A549 (cell line): Measurements from ENCODE around the gene DDX10. TPM values are rescaled to one million over a fixed set of nuclear protein-coding genes. Genes with fewer than 3 reads are reported as not detected.

Experiments used
- ATAC-seq, 2 experiments: fragments of 200-7000 bp in 1 of 2; fragments of >200 bp in 1 of 2; cut with Nextera tagmentation in 1 of 2; cut with Tn5 transposase in 1 of 2; 3 replicates each; pipeline versions ENCODE4 v1.8.0 to v1.9.1; 2018 to 2020; ENCODE audit warnings: mild to moderate bottlenecking in 1 of 2, moderate library complexity in 1 of 2
- CTCF ChIA-PET: fragments of 300-600 bp; sonication (Branson Sonifier 250); formaldehyde crosslinking; extraction: SDS; loops from one replicate; lab custom pipeline; 2021; ENCODE audit warnings: antibody characterized with exemption, inconsistent platforms; lab: Yijun Ruan, JAX
- POLR2A ChIA-PET: fragments of 350-600 bp; formaldehyde crosslinking; extraction: SDS; loops from one replicate; lab custom pipeline; 2021; ENCODE audit warnings: antibody characterized with exemption, inconsistent platforms; lab: Yijun Ruan, JAX
- DNase-seq, 2 experiments: peaks; one replicate each; pipeline versions ENCODE4 v3.0.0 to v3.0.0-alpha.2; 2011 to 2016; ENCODE audit warnings: low read depth in 1 of 2, low spot score in 1 of 2
- FAIRE-seq: peaks from 2 replicates; lab custom pipeline; 2011; peaks lifted over from hg19 to GRCh38; lab: Jason Lieb, UNC
- H3K27ac ChIP-seq, 2 experiments: fragments of >200 bp; sonication (Bioruptor Twin); formaldehyde crosslinking; 3 replicates each; pipeline ENCODE4 v1.5.1; 2016 to 2017
- H3K4me1 ChIP-seq: fragments of >200 bp; sonication (Bioruptor Twin); formaldehyde crosslinking; 3 replicates; pipeline ENCODE4 v1.6.1; 2016
- H3K4me2 ChIP-seq: fragments of >200 bp; sonication (Bioruptor Twin); formaldehyde crosslinking; 3 replicates; pipeline ENCODE4 v1.6.1; 2016
- H3K4me3 ChIP-seq: fragments of >200 bp; sonication (Bioruptor Twin); formaldehyde crosslinking; 3 replicates; pipeline ENCODE4 v1.5.1; 2016
- H3K9me3 ChIP-seq: fragments of >200 bp; sonication (Bioruptor Twin); formaldehyde crosslinking; 3 replicates; pipeline ENCODE4 v1.6.1; 2016
- ATOH8 ChIP-seq: fragments of 250-450 bp; sonication (Bioruptor Pico); IDR thresholded peaks from 2 replicates; pipeline ENCODE4 v1.5.0; 2020; ENCODE audit warnings: low read depth, mild to moderate bottlenecking, moderate library complexity
- CEBPB ChIP-seq, 2 experiments: fragments of >200 bp in 1 of 2; sonication (Bioruptor Twin) in 1 of 2; formaldehyde crosslinking in 1 of 2; IDR thresholded peaks; 2 replicates each; pipeline ENCODE4 v1.6.1; 2012 to 2016
- CHD2 ChIP-seq: fragments of 150-350 bp; IDR thresholded peaks from 2 replicates; pipeline ENCODE4 v1.6.1; 2014; ENCODE audit warnings: low read length; ENCODE audit not compliant: partially characterized antibody
- CTCF ChIP-seq: fragments of >200 bp; sonication (Bioruptor Twin); formaldehyde crosslinking; IDR thresholded peaks from 3 replicates; pipeline ENCODE4 v1.5.1; 2016
- ESRRA ChIP-seq: fragments of 150-350 bp; IDR thresholded peaks from 2 replicates; pipeline ENCODE4 v1.6.1; 2014; ENCODE audit warnings: mild to moderate bottlenecking, low read length, borderline replicate concordance
- FOXS1 ChIP-seq: fragments of 250-450 bp; sonication (Bioruptor Pico); IDR thresholded peaks from 2 replicates; pipeline ENCODE4 v1.5.0; 2020; ENCODE audit warnings: mild to moderate bottlenecking, moderate library complexity
- HMGXB4 ChIP-seq: fragments of 250-450 bp; sonication (Bioruptor Pico); IDR thresholded peaks from 2 replicates; pipeline ENCODE4 v1.5.0; 2021; ENCODE audit warnings: mild to moderate bottlenecking, moderate library complexity, borderline replicate concordance
- HOXB5 ChIP-seq: fragments of 250-450 bp; sonication (Bioruptor Pico); IDR thresholded peaks from 2 replicates; pipeline ENCODE4 v1.5.0; 2020; ENCODE audit warnings: mild to moderate bottlenecking, moderate library complexity
- JUN ChIP-seq, 2 experiments: fragments of >200 bp; sonication (Bioruptor Twin); formaldehyde crosslinking; IDR thresholded peaks; 2 replicates in 1 of 2; 3 replicates in 1 of 2; pipeline ENCODE4 v1.6.1; 2016 to 2017
- KDM5A ChIP-seq: fragments of 200-600 bp; sonication (generic); IDR thresholded peaks from 2 replicates; pipeline ENCODE4 v1.6.1; 2016; ENCODE audit warnings: antibody characterized with exemption, mild to moderate bottlenecking
- MAFK ChIP-seq: fragments of 450-650 bp; IDR thresholded peaks from 2 replicates; pipeline ENCODE4 v1.6.1; 2014; ENCODE audit not compliant: partially characterized antibody
- PHF8 ChIP-seq: fragments of 200-600 bp; sonication (generic); IDR thresholded peaks from 2 replicates; pipeline ENCODE4 v1.6.1; 2016; ENCODE audit warnings: low read depth, mild to moderate bottlenecking, antibody characterized with exemption, moderate library complexity, borderline replicate concordance
- POLR2A ChIP-seq: IDR thresholded peaks from 2 replicates; pipeline ENCODE4 v1.6.1; 2012; ENCODE audit warnings: mild to moderate bottlenecking, low read length
- POLR2AphosphoS2 ChIP-seq: conservative IDR thresholded peaks from 2 replicates; pipeline ENCODE4 v1.6.1; 2012; ENCODE audit warnings: low read length, improper control_type of control experiment, inconsistent platforms
- TP53 ChIP-seq: fragments of 250-450 bp; sonication (Bioruptor Pico); IDR thresholded peaks from 2 replicates; pipeline ENCODE4 v1.5.0; 2021; ENCODE audit warnings: mild to moderate bottlenecking, moderate library complexity
- ZC3H11A ChIP-seq: fragments of 450-650 bp; IDR thresholded peaks from 2 replicates; pipeline ENCODE4 v1.6.1; 2014; ENCODE audit warnings: antibody characterized with exemption, mild to moderate bottlenecking
- ZFP36 ChIP-seq: fragments of 450-650 bp; IDR thresholded peaks from 2 replicates; pipeline ENCODE4 v1.6.1; 2014; ENCODE audit warnings: borderline replicate concordance; ENCODE audit not compliant: partially characterized antibody
- ZSCAN20 ChIP-seq: fragments of 250-450 bp; sonication (Bioruptor Pico); IDR thresholded peaks from 2 replicates; pipeline ENCODE4 v1.8.0; 2022; ENCODE audit warnings: mild to moderate bottlenecking, moderate library complexity
- WGBS: methylation state at CpG from one replicate; pipeline ENCODE4 v1.1.6; 2017; ENCODE audit errors: missing lambda C conversion rate; 5-methylcytosine and 5-hydroxymethylcytosine counted together
- polyA plus RNA-seq, 4 experiments: library from polyadenylated mRNA; depleted of rRNA in 3 of 4; stranded (reverse); fragments of >200 nt; fragmentation: RNase III in 1 of 4; extraction: RNeasy Plus Mini Kit Qiagen cat#74134 plus additional on column Dnase treatment in 1 of 4; gene quantifications; 2 replicates in 3 of 4; 3 replicates in 1 of 4; pipeline ENCODE4 v1.2.3, GENCODE V29; 2011 to 2017
- TF ChIP-seq, protein P1 (sequence below): fragments of 450-650 bp; IDR thresholded peaks from 2 replicates; pipeline ENCODE4 v1.6.1; 2014; ENCODE audit warnings: antibody characterized with exemption
- TF ChIP-seq, protein P2 (sequence below): IDR thresholded peaks from 2 replicates; pipeline ENCODE4 v1.6.1; 2012
- TF ChIP-seq, protein P3 (sequence below): fragments of 200-600 bp; sonication (generic); IDR thresholded peaks from 2 replicates; pipeline ENCODE4 v1.6.1; 2016; ENCODE audit warnings: antibody characterized with exemption, mild to moderate bottlenecking, moderate library complexity

DDX10 gene
- polyA plus RNA-seq, 2 of the 4 experiments (the other 2 are of a cell fraction), result 46.0 to 189 TPM

GRCh38 chr11:108685419-108686130, 20.7 kb downstream of the DDX10 start (continued):
- no peak for TF ChIP-seq ZFP36
- TF ChIP-seq, protein P1, sequence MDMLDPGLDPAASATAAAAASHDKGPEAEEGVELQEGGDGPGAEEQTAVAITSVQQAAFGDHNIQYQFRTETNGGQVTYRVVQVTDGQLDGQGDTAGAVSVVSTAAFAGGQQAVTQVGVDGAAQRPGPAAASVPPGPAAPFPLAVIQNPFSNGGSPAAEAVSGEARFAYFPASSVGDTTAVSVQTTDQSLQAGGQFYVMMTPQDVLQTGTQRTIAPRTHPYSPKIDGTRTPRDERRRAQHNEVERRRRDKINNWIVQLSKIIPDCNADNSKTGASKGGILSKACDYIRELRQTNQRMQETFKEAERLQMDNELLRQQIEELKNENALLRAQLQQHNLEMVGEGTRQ, result no peak
- TF ChIP-seq FOXS1 (CRISPR knock-in tag), result no peak
- TF ChIP-seq HMGXB4, result no peak

DNA sequence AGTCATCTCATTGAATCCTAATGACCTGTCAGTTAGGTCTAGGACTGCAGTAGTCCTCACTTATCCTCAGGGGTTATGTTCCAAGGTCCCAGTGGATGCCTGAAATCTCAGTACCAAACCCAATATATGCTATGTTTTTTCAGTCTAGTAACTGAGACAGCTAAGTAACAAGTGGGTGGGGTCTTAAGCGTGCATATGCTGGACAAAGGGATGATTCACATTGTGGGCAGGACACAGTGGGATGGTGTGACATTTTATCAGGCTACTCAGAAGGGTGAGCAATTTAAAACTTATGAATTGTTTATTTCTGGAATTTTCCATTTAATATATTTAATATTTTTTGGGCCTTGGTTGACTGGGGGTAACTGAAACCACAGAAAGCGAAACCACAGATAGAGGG, 29.0 kb downstream of the DDX10 start:
- Histone ChIP-seq H3K9me3 (no peaks in the 10 kb centered on the region), H3K27ac (no peak overlapping the region)
- CTCF ChIA-PET, result interaction anchor here (0.6 to 1.1 kb wide), 2 partner anchors 106 to 177 kb away, joined by 3 read pairs; no protein-coding TSS in a partner anchor
- no peak for ATAC-seq
- TF ChIP-seq POLR2AphosphoS2 (no peak), HOXB5 (no peak), KDM5A (no peak), CEBPB (IDR thresholded peaks at IDR 0.05) (no peak), MAFK (no peak), ESRRA (no peak), ZC3H11A (no peak), CTCF (no peak), TP53 (CRISPR knock-in tag) (no peak), ZSCAN20 (CRISPR knock-in tag) (no peak), ATOH8 (CRISPR knock-in tag) (no peak), CHD2 (no peak), PHF8 (no peak), JUN (IDR thresholded peaks at IDR 0.05) (no peak), POLR2A (no peak)
- TF ChIP-seq, protein P2, sequence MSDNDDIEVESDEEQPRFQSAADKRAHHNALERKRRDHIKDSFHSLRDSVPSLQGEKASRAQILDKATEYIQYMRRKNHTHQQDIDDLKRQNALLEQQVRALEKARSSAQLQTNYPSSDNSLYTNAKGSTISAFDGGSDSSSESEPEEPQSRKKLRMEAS, result no peak
- TF ChIP-seq, protein P3, sequence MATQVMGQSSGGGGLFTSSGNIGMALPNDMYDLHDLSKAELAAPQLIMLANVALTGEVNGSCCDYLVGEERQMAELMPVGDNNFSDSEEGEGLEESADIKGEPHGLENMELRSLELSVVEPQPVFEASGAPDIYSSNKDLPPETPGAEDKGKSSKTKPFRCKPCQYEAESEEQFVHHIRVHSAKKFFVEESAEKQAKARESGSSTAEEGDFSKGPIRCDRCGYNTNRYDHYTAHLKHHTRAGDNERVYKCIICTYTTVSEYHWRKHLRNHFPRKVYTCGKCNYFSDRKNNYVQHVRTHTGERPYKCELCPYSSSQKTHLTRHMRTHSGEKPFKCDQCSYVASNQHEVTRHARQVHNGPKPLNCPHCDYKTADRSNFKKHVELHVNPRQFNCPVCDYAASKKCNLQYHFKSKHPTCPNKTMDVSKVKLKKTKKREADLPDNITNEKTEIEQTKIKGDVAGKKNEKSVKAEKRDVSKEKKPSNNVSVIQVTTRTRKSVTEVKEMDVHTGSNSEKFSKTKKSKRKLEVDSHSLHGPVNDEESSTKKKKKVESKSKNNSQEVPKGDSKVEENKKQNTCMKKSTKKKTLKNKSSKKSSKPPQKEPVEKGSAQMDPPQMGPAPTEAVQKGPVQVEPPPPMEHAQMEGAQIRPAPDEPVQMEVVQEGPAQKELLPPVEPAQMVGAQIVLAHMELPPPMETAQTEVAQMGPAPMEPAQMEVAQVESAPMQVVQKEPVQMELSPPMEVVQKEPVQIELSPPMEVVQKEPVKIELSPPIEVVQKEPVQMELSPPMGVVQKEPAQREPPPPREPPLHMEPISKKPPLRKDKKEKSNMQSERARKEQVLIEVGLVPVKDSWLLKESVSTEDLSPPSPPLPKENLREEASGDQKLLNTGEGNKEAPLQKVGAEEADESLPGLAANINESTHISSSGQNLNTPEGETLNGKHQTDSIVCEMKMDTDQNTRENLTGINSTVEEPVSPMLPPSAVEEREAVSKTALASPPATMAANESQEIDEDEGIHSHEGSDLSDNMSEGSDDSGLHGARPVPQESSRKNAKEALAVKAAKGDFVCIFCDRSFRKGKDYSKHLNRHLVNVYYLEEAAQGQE, result no peak
- TF ChIP-seq, protein P1, result no peak
- TF ChIP-seq, all 56 proteins: peak for 0
- Histone ChIP-seq H3K4me3 (no peak overlapping the region), H3K4me2 (no peak overlapping the region), H3K4me1 (0 out of 3 replicates have a peak, but pooled peaks cover 8% of the 10 kb centered on the region)
- POLR2A ChIA-PET, result no interaction called here
- FAIRE-seq (no peak), DNase-seq (no peak)
- WGBS, result 69% methylated on average over 2 of the region's 2 CpGs
